ENCODE measurements around the gene STAM2.
"Not testable (repeated sequence)": the region's sequence is repeated elsewhere in the genome, so short reads cannot be mapped to it uniquely, and the experiment has no call there.

STAM2 gene

GRCh38 chr2:152175368-152176112 is at the start of gene STAM2:
Gene STAM2, minus strand, starts transcription at chr2:152175763. Its CDS starts 121 bp downstream, at chr2:152175642.
- peak; percentile 87 to 95 for DNase-seq

- DNase-seq, result peak in 1 of 2 experiments; percentile 25
These were observed 48.4 kb upstream of the STAM2 start for GRCh38 chr2:152223977-152224376.

DNA sequence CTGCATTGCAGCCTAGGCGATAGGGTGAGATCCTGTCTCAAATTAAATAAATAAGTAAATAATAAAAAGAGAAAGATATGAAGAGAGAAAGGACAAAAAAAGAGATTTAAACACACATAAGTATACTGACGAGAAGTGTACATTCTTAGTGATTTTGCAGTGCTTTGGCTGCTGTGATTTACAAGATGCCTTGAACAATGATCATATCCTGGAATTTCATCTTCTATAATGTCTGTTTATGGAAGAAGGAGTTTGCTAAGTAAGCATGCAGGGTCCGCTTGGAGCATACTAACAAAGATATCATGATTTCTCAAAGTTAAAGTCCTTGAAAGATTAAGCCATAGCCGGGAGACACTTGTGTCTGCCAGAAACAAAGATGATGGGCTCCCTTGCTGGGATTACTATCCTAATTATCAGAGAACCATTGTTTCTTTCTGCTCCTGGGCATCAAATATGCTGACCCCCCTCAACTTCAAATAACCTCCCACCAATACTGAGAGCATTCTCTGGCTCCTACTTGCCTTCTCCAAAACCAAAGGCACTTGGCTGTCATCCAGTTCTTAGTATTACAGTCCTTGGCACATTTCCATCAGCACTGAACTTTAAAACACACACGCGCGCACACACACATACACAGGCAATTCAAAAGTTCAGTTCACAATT is 47.5 kb upstream of the STAM2 start:
- peak; percentile 63 to 96 for DNase-seq

- DNase-seq, result peak in 1 of 2 experiments; percentile 32
These were observed 46.3 kb upstream of the STAM2 start for GRCh38 chr2:152221839-152222238.

DNA sequence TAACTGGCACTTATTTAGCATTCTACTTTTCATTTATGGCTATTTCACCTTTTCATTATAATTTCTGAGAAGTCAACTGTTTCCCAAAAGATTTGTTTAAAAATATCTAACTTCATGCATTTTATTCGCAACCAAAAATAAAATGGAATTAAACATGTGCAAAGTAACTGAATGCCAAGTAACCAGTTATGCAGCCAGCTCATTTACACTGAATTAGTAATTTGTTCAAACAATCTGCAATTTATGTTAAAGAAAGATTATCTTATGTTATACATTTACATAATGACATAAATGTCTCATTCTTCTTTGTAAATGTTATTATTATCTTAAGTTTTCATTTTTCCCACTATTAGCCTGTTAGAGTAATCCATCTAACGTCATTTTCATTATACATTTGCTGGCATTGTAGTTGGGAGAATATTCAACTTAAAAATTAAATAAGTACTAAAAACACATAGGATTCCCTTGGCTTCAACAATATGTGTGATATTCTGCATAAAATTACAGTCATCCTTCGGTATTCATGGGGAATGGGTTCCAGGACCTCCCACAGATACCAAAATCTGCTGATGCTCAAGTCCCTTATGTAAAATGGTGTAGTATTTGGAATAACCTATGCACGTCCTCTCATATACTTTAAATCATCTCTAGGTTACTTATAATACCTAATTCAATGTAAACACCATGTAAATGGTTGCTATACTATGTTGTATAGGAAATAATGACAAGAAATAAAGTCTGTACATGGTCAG is 43.7 kb upstream of the STAM2 start:
- DNase-seq, result no peak

- no peak for DNase-seq
These were observed 25.9 kb upstream of the STAM2 start for GRCh38 chr2:152201466-152201830.

DNA sequence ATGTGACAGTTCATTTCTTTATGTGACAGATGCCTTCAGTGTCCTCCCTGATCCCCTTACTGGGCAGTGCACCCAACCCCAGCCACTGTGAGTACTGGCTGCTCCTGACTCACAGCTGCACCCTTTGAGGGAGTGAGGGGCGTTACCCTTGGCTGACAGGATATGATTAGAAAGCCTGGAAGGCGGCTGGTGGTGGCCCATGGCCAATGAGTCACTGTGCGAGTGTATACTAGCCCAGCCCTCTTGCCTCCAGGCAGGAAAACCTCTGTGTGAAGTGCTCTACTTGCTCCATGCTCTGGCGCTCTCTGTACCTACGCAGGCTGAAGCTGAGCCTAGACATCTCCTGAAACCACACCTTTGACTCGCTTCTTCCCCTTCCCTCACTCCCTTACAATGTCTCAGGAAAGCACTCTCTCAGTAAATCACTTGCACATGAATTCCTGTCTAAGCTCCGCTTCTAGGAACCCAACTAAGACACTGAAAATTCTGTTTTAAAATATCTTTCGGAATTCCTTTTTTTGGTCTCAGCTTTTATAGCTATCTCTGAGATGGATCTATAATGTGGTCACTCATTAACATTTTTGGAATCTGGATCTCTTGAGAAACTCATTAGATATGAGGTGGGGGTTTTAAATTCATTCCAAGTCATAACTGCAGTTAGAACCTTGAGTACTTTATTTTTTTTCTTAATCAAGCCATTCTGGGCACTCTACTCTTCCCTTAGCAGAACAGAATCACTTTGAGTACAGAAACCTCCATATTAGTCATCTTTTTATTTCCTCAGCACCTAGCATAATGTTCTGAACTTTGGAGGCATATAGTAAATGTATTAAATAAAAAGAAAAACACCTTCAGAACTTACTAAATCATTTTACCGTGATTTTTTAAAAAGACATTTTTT is 25.3 kb upstream of the STAM2 start:
- DNase-seq, result peak; percentile 70 to 83

DNA sequence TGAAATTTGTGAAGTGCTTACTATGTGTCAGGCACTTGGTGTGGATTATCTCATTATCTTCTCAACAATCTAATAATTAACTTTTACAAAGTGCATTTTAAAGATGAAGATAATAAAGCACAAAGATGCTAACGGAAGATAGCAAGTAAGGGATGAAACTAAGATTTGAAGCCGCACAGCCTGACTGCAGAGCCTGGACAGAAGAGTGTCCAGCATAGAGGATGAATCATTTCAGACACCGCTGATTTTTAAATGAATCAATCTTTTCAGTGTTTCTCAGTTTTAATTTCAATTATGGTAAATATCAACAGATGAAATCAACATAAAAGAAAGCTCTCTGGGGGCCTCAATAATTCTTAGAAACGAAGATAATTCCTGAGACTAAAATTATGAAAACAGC is 24.5 kb upstream of the STAM2 start:
- no peak for DNase-seq

DNA sequence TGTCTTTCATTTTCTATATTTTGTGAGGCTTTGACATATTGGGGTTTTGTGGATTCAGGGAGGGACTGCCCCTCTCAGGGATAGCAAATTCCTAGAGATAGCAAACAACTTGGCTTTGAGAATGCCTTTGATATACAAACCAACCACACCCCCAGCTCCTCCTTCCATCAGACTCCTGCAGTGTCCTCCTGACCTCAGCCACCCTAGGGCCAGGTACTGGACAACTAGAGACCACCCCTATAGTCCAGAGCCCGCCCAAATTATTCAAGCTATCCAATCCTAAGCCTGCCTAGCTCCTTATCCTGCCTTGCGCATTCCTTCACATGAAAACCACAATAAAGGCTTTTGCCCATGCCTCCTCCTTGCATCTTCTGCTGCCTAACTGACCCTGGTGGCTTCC is 22.9 kb upstream of the STAM2 start:
- no peak for DNase-seq

DNA sequence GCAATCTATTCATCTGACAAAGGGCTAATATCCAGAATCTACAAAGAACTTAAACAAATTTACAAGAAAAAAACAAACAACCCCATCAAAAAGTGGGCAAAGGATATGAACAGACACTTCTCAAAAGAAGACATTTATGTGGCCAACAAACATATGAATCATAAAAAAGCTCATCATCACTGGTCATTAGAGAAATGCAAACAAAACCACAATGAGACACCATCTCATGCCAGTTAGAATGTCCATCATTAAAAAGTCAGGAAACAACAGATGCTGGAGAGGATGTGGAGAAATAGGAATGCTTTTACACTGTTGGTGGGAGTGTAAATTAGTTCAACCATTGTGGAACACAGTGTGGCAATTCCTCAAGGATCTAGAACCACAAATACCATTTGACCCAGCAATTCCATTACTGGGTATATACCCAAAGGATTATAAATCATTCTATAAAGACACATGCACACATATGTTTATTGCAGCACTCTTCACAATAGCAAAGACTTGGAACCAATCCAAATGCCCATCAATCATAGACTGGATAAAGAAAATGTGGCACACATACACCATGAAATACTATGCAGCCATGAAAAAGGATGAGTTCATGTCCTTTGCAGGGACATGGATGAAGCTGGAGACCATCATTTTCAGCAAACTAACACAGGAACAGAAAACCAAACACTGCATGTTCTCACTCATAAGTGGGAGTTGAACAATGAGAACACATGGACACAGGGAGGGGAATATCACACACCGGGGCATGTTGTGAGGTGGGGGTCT is 22.1 kb upstream of the STAM2 start:
- not testable (repeated sequence) for DNase-seq

- peak; percentile 62 to 84 for DNase-seq
These were observed 14.3 kb upstream of the STAM2 start for GRCh38 chr2:152189622-152190495.

DNA sequence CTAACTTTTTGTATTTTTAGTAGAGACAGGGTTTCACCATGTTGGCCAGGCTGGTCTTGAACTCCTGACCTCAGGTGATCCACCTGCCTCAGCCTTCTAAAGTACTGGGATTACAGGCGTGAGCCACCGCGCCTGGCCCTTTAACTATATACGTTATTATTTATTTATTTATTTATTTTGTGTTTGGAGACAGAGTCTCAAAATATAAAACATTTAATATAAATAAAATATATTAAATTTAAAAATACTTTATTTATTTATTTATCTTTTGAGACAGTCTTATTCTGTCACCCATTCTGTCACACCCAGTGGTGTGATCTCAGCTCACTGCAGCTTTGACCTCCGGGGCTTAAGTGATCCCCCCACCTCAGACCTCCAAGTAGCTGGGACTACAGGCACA is 11.2 kb upstream of the STAM2 start:
- DNase-seq, result not testable (repeated sequence)

GRCh38 chr2:152186262-152186661 is 10.7 kb upstream of the STAM2 start:
- no peak for DNase-seq

GRCh38 chr2:152183401-152184073 is 8.0 kb upstream of the STAM2 start:
- DNase-seq, result no peak

GRCh38 chr2:152177667-152178066 is 2.1 kb upstream of the STAM2 start:
- DNase-seq, result not testable (repeated sequence)

GRCh38 chr2:152176113-152176714 is 651 bp upstream of the STAM2 start:
- DNase-seq, result no peak

GRCh38 chr2:152175012-152175367 is 573 bp downstream of the STAM2 start:
- DNase-seq, result no peak

GRCh38 chr2:152174574-152174973 is 989 bp downstream of the STAM2 start:
- DNase-seq, result no peak

DNA sequence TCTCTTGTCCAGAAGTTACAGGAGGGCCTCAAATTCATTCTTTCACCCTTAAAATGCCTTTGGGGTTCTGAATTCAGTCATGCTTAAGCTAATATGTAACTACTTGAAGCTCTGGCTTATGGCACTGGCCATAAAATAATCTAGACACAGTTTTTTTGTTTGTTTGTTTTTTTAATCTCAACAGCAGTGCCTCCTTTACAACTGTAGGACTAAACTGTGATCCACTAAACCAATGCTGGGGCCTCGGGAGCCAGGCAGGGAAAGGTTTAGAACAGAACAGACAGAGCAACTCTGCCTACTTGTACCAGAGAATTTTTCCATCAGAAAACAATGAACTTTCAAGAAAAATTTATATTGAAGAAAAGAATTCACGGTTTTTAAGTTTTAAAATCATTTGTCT is 1.7 kb downstream of the STAM2 start:
- no peak for DNase-seq
